Measurements from ENCODE around the gene UBTD2. TPM values are rescaled to one million over a fixed set of nuclear protein-coding genes. Genes with fewer than 3 reads are reported as not detected.
A peak's percentile ranks its signal among the peaks of the same experiment; 100 is the strongest.

The UBTD2 gene
- total RNA-seq, 4 donors from 2014 or later = 9.1 to 14.7 (median 12.3) TPM

DNA sequence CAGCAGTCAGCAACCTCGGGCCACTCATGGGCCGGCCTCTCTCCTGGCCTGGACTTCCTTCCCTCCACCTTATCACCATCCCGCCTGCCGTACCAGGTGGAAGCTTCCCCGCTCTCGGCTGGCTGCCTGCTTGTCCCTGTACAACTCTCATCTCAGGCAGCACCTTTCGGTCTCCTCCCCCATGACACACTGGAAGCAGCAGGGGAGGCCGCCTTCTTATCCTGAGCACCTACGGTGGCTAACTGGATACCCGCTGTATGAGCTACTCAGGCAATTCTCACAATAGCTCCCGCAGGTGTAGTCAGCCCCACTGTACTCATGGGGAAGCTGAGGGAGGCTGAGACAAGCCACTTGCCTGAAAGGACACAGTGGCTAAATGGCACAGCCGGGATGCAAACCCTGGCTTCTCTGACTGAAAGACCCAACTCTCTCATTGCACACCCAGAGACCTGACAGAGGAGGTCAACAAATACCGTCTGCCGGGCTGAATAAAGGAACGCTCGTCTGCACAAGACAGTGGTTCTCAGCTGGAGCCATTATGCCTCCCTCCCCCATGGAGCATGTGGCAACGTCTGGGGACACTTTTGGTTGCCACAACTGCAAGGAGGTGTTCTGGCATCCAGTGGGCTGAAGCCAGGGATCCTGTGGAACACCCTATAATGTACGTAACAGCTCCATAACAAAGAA, 105.1 kb downstream of the UBTD2 start:
- 54 to 67% methylated on average over 6 to 10 of the region's 18 CpGs for WGBS, 2 donors
- no peak for TF ChIP-seq POLR2A (IDR thresholded peaks at IDR 0.05)
- TF ChIP-seq, protein P1, sequence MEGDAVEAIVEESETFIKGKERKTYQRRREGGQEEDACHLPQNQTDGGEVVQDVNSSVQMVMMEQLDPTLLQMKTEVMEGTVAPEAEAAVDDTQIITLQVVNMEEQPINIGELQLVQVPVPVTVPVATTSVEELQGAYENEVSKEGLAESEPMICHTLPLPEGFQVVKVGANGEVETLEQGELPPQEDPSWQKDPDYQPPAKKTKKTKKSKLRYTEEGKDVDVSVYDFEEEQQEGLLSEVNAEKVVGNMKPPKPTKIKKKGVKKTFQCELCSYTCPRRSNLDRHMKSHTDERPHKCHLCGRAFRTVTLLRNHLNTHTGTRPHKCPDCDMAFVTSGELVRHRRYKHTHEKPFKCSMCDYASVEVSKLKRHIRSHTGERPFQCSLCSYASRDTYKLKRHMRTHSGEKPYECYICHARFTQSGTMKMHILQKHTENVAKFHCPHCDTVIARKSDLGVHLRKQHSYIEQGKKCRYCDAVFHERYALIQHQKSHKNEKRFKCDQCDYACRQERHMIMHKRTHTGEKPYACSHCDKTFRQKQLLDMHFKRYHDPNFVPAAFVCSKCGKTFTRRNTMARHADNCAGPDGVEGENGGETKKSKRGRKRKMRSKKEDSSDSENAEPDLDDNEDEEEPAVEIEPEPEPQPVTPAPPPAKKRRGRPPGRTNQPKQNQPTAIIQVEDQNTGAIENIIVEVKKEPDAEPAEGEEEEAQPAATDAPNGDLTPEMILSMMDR (IDR thresholded peaks at IDR 0.05) = no peak

DNA sequence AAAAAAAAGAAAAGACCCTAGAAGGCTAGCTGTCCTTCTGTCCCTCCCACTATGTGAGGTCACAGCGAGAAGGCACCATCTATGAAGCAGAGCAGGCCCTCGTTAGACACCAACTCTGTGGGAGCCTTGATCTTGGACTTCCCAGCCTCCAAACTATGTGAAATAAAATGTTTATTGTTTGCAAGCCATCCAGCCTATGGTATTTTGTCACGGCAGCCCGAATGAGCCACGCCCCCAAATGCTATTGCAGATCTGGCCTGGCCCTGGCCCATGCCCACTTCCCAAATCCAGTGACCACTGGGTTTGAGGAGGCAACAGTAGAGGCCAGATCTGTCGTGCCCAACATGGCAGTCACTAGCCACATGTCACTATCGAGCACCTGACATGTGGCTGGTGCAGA, 106.4 kb downstream of the UBTD2 start:
- intact Hi-C loops (cut with DNase I) = no loop called here
- Histone ChIP-seq H3K4me1 (peaks cover 11 to 74% (median 15%) of the 10 kb centered on the region in 3 donors), H3K36me3 (no peaks in the 10 kb centered on the region), H3K9me3 (no peaks in the 10 kb centered on the region), H3K27me3 (no peaks in the 10 kb centered on the region), H3K27ac (no peak overlapping the region), H3K4me3 (no peak overlapping the region)
- TF ChIP-seq, protein P1 (IDR thresholded peaks at IDR 0.05) = no peak
- no peak for TF ChIP-seq POLR2A (IDR thresholded peaks at IDR 0.05)
- WGBS, 2 donors = 81 to 90% methylated on average over 3 to 6 of the region's 7 CpGs
- DNase-seq = no peak

More for the DNA sequence above, 105.1 kb downstream of the UBTD2 start:
- Histone ChIP-seq H3K27me3 (no peaks in the 10 kb centered on the region), H3K36me3 (no peaks in the 10 kb centered on the region), H3K27ac (peak overlapping the region in 3 of 4 donors; percentile 17 to 86 (median 66)), H3K9me3 (no peaks in the 10 kb centered on the region), H3K4me3 (peak overlapping the region in 1 of 4 donors; percentile 51), H3K4me1 (peaks cover 9 to 66% (median 11%) of the 10 kb centered on the region in 3 donors)
- intact Hi-C loops (cut with DNase I) = no loop called here
- DNase-seq = no peak

DNA sequence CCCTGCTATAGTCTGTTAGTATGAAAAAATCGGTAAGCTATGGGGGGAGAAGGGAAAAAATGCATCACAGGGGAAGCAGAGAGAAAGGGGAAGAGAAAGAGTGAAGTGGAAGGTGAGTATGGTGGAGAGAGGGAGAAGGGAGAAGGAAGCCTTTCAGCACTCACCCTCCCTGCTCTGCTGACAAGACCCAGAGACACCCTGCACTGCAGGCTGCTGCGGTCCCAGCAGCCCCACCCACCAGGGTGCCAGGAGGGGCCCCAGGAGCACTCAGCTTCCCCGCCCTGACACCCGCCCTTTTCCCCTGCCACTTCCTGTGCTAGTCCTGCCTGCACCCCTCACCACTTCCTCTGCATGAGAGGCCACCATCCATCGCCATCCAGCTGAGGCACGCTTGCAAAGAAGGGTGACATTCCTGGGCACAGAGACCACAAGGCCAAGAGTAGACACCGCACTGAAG, 108.3 kb downstream of the UBTD2 start:
- TF ChIP-seq POLR2A (IDR thresholded peaks at IDR 0.05) = peak in 1 of 4 donors; percentile 10
- TF ChIP-seq, protein P1 (IDR thresholded peaks at IDR 0.05) = no peak
- no peaks in the 10 kb centered on the region for H3K9me3 ChIP-seq
- H3K4me1 ChIP-seq = peaks cover 15 to 75% (median 16%) of the 10 kb centered on the region in 3 donors
- peak overlapping the region in 2 of 4 donors; percentile 44 to 73 for H3K27ac ChIP-seq
- DNase-seq = peak; percentile 35
- H3K36me3 ChIP-seq = no peaks in the 10 kb centered on the region
- peak overlapping the region in 3 of 4 donors; percentile 25 to 47 (median 29) for H3K4me3 ChIP-seq
- no peaks in the 10 kb centered on the region for H3K27me3 ChIP-seq
- intact Hi-C loops (cut with DNase I) = no loop called here
- WGBS, 2 donors = 63 to 65% methylated on average over 1 to 7 of the region's 7 CpGs

DNA sequence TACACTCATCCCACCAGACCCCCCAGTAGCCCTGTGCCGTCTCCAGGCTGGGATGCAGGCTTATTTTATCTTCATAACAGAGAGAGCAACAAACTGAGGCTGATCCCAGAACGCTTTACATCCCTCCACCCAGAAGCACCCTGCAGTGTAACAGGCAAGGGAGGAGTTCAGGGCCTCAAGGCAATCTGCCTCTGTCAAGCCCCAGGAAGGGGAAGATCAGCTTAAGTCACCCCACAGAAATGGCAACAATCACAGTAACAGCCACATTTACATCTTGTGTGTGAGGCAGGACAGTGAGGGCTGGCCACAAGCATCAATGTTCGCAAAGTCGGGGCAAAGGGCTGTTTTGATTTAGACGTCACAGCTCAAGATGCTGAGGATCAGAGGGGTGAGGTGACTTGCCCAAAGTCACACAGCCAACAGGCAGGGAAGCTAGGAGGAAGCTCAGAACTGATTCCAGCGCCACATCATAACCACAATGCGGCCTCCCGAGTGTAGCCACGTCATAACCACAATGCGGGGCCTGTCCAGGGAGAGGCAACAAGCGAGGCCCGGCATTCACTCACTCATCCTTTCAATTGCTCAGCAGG, 109.9 kb downstream of the UBTD2 start:
- 77 to 86% methylated on average over 11 of the region's 12 CpGs for WGBS, 2 donors
- Histone ChIP-seq H3K4me1 (peaks cover 7 to 71% (median 16%) of the 10 kb centered on the region in 3 donors), H3K4me3 (peak overlapping the region in 2 of 4 donors; percentile 29 to 47)

More for the DNA sequence above, 109.9 kb downstream of the UBTD2 start:
- intact Hi-C loops (cut with DNase I) = no loop called here
- no peaks in the 10 kb centered on the region for H3K27me3 ChIP-seq
- no peaks in the 10 kb centered on the region for H3K36me3 ChIP-seq
- no peaks in the 10 kb centered on the region for H3K9me3 ChIP-seq
- TF ChIP-seq, protein P1 (IDR thresholded peaks at IDR 0.05) = no peak
- no peak for TF ChIP-seq POLR2A (IDR thresholded peaks at IDR 0.05)
- peak overlapping the region in 2 of 4 donors; percentile 48 to 73 for H3K27ac ChIP-seq
- DNase-seq = no peak
